ENCODE data around the gene CBX3. TPM values are rescaled to one million over a fixed set of nuclear protein-coding genes. Genes with fewer than 3 reads are reported as not detected.
"Not testable (repeated sequence)": the region's sequence is repeated elsewhere in the genome, so short reads cannot be mapped to it uniquely, and the experiment has no call there.

Gene CBX3
- total RNA-seq, 1 experiment from 2014 or later, result 132 TPM

DNA sequence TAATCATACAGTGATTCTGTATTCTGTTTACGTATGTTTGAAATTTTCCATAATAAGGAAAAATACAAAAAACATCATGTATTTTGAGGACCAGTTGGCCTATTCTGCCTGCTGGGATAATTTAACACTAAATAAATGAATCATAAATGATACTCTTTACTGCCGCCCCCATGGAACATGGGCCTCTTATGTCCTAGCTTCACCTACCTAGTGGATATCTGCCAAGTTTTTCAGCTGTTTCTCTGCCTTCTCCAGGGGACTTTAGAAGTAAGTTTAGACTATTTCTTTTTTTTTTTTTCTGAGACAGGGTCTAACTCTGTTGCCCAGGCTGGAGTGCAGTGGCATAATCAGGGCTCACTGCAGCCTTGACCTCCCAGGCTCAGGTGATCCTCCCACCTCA is 39.1 kb upstream of the CBX3 start:
- no peaks in the 10 kb centered on the region for H3K9me3 ChIP-seq (ENCODE audit: low read length)
- TF ChIP-seq CTCF (conservative IDR thresholded peaks at IDR 0.05; ENCODE audit: low read depth, low read length), result no peak
- no peak for TF ChIP-seq EZH2 (IDR thresholded peaks at IDR 0.05; ENCODE audit: low read length, unreplicated experiment)
- no peak for TF ChIP-seq EZH2phosphoT487 (IDR thresholded peaks at IDR 0.05; ENCODE audit: borderline replicate concordance, low read length)
- POLR2A ChIA-PET (ENCODE audit: unreplicated experiment), result no interaction called here
- no peak overlapping the region for H3K4me3 ChIP-seq (ENCODE audit: low read length)
- intact Hi-C loops (cut with micrococcal nuclease), result no loop called here
- no peak overlapping the region for H3K27ac ChIP-seq (ENCODE audit: low read length)
- peaks cover 78% of the 10 kb centered on the region for H3K79me2 ChIP-seq (ENCODE audit: low read length)
- DNase-seq (no peak), ATAC-seq (no peak)
- H3K9me2 ChIP-seq (replicated peaks; ENCODE audit: low read length), result no peaks in the 10 kb centered on the region
- no peak overlapping the region for H2AFZ ChIP-seq (ENCODE audit: low read length)
- no peak overlapping the region for H3K4me2 ChIP-seq (ENCODE audit: low read length)
- H3K36me3 ChIP-seq (ENCODE audit: low read depth, low read length), result no peaks in the 10 kb centered on the region
- H3K27me3 ChIP-seq (ENCODE audit: low read length), result no peaks in the 10 kb centered on the region
- no peak overlapping the region for H3K9ac ChIP-seq (ENCODE audit: low read length)
- peaks cover 55% of the 10 kb centered on the region for H3K4me1 ChIP-seq (ENCODE audit: insufficient read depth, low read length)
- peaks cover 2% of the 10 kb centered on the region; the same call in 1 of the 2 replicates for H4K20me1 ChIP-seq (ENCODE audit: low read length)
- CTCF ChIA-PET, result interaction anchor here (0.7 kb wide), 1 partner anchor 203 kb away, joined by 3 read pairs; no protein-coding TSS in a partner anchor
- BruUV-seq (replicated peaks), result no TSS peak
- no peaks in the 10 kb centered on the region for H3F3A ChIP-seq (ENCODE audit: low read length, unreplicated experiment)

DNA sequence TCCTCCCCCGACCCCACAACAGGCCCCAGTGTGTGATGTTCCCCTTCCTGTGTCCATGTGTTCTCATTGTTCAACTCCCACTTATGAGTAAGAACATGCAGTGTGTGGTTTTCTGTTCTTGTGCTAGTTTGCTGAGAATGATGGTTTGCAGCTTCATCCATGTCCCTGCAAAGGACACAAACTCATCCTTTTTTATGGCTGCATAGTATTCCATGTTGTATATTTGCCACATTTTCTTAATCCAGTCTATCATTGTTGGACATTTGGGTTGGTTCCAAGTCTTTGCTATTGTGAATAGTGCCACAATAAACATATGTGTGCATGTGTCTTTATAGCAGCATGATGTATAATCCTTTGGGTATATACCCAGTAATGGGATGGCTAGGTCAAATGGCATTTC is 37.7 kb upstream of the CBX3 start:
- Histone ChIP-seq H3K4me1 (ENCODE audit: insufficient read depth, low read length) (peaks cover 43% of the 10 kb centered on the region), H3K79me2 (ENCODE audit: low read length) (peaks cover 75% of the 10 kb centered on the region)
- H3K9me2 ChIP-seq (replicated peaks; ENCODE audit: low read length); H4K20me1 ChIP-seq (ENCODE audit: low read length); H3F3A ChIP-seq (ENCODE audit: low read length, unreplicated experiment); ATAC-seq; intact Hi-C loops (cut with micrococcal nuclease); H3K27me3 ChIP-seq (ENCODE audit: low read length); H3K4me2 ChIP-seq (ENCODE audit: low read length); DNase-seq; H2AFZ ChIP-seq (ENCODE audit: low read length); H3K36me3 ChIP-seq (ENCODE audit: low read depth, low read length); H3K27ac ChIP-seq (ENCODE audit: low read length); CTCF ChIA-PET; H3K4me3 ChIP-seq (ENCODE audit: low read length); H3K9me3 ChIP-seq (ENCODE audit: low read length); POLR2A ChIA-PET (ENCODE audit: unreplicated experiment); H3K9ac ChIP-seq (ENCODE audit: low read length); BruUV-seq (replicated peaks): not testable (repeated sequence)

- TF ChIP-seq EZH2 (IDR thresholded peaks at IDR 0.05; ENCODE audit: low read length, unreplicated experiment) (no peak), CTCF (conservative IDR thresholded peaks at IDR 0.05; ENCODE audit: low read depth, low read length) (no peak), EZH2phosphoT487 (IDR thresholded peaks at IDR 0.05; ENCODE audit: borderline replicate concordance, low read length) (no peak)
- Histone ChIP-seq H3K36me3 (ENCODE audit: low read depth, low read length) (no peaks in the 10 kb centered on the region), H3K79me2 (ENCODE audit: low read length) (peaks cover 74% of the 10 kb centered on the region), H3K9ac (ENCODE audit: low read length) (no peak overlapping the region), H3K9me2 (replicated peaks; ENCODE audit: low read length) (no peaks in the 10 kb centered on the region), H4K20me1 (ENCODE audit: low read length) (peaks cover 2% of the 10 kb centered on the region; the same call in 1 of the 2 replicates), H3K27ac (ENCODE audit: low read length) (peak overlapping the region; percentile 24), H3K27me3 (ENCODE audit: low read length) (no peaks in the 10 kb centered on the region), H3K9me3 (ENCODE audit: low read length) (no peaks in the 10 kb centered on the region), H2AFZ (ENCODE audit: low read length) (no peak overlapping the region), H3K4me1 (ENCODE audit: insufficient read depth, low read length) (peaks cover 20% of the 10 kb centered on the region), H3K4me3 (ENCODE audit: low read length) (no peak overlapping the region), H3F3A (ENCODE audit: low read length, unreplicated experiment) (no peaks in the 10 kb centered on the region), H3K4me2 (ENCODE audit: low read length) (0 out of 2 replicates have a peak overlapping the region, but pooled peaks have one; percentile 40)
- DNase-seq, result no peak
- peak; percentile 13; the same call in 1 of the 2 replicates for ATAC-seq
- BruUV-seq (replicated peaks), result no TSS peak
- POLR2A ChIA-PET (ENCODE audit: unreplicated experiment), result interaction anchor here (0.7 kb wide), 1 partner anchor 11 kb away, joined by 26 read pairs; no protein-coding TSS in a partner anchor
- intact Hi-C loops (cut with micrococcal nuclease), result no loop called here
- CTCF ChIA-PET, result interaction anchor here (0.6 kb wide), 2 partner anchors 87 to 961 kb away, joined by 3 to 5 read pairs; no protein-coding TSS in a partner anchor
Measured at GRCh38 chr7:26165950-26166683, 35.4 kb upstream of the CBX3 start.

Measured in PC-3 (cell line).